ENCODE measurements around the gene HSD11B1. TPM values are rescaled to one million over a fixed set of nuclear protein-coding genes. Genes with fewer than 3 reads are reported as not detected.

The HSD11B1 gene
- total RNA-seq, 1 donor from 2014 or later: 16.9 TPM

GRCh38 chr1:209720826-209721225, 16.2 kb downstream of the HSD11B1 start:
- H3K36me3 ChIP-seq: no peaks in the 10 kb centered on the region
- ATAC-seq (no peak), DNase-seq (no peak)
- intact Hi-C loops (cut with DNase I): no loop called here
- no peak overlapping the region for H3K4me3 ChIP-seq
- H3K9me3 ChIP-seq: no peaks in the 10 kb centered on the region
- no peaks in the 10 kb centered on the region for H3K4me1 ChIP-seq
- H3K27me3 ChIP-seq: no peaks in the 10 kb centered on the region
- H3K27ac ChIP-seq: no peak overlapping the region
- no peak for TF ChIP-seq CTCF (IDR thresholded peaks at IDR 0.05)

- H3K36me3 ChIP-seq: no peaks in the 10 kb centered on the region
- no peak for ATAC-seq
- intact Hi-C loops (cut with DNase I): no loop called here
Measured at GRCh38 chr1:209721323-209721722, 16.7 kb downstream of the HSD11B1 start.

GRCh38 chr1:209723265-209723664, 18.6 kb downstream of the HSD11B1 start:
- Histone ChIP-seq H3K4me1 (no peaks in the 10 kb centered on the region), H3K27me3 (no peaks in the 10 kb centered on the region), H3K27ac (no peak overlapping the region), H3K36me3 (no peaks in the 10 kb centered on the region), H3K9me3 (no peaks in the 10 kb centered on the region), H3K4me3 (no peak overlapping the region)
- ATAC-seq (no peak), DNase-seq (no peak)
- no peak for TF ChIP-seq CTCF (IDR thresholded peaks at IDR 0.05)
- intact Hi-C loops (cut with DNase I): no loop called here

More at GRCh38 chr1:209721323-209721722, 16.7 kb downstream of the HSD11B1 start:
- Histone ChIP-seq H3K4me1 (no peaks in the 10 kb centered on the region), H3K27me3 (no peaks in the 10 kb centered on the region), H3K4me3 (no peak overlapping the region), H3K27ac (no peak overlapping the region), H3K9me3 (no peaks in the 10 kb centered on the region)
- TF ChIP-seq CTCF (IDR thresholded peaks at IDR 0.05): no peak
- no peak for DNase-seq

GRCh38 chr1:209723756-209724693, 19.4 kb downstream of the HSD11B1 start:
- TF ChIP-seq CTCF (IDR thresholded peaks at IDR 0.05): no peak
- Histone ChIP-seq H3K4me1 (no peaks in the 10 kb centered on the region), H3K27me3 (no peaks in the 10 kb centered on the region), H3K36me3 (no peaks in the 10 kb centered on the region), H3K27ac (no peak overlapping the region), H3K4me3 (no peak overlapping the region), H3K9me3 (no peaks in the 10 kb centered on the region)
- no peak for DNase-seq
- ATAC-seq: no peak
- intact Hi-C loops (cut with DNase I): no loop called here

- no peaks in the 10 kb centered on the region for H3K36me3 ChIP-seq
- H3K4me3 ChIP-seq: no peak overlapping the region
- no peak overlapping the region for H3K27ac ChIP-seq
- intact Hi-C loops (cut with DNase I): no loop called here
- no peaks in the 10 kb centered on the region for H3K9me3 ChIP-seq
- no peak for ATAC-seq
- no peak for TF ChIP-seq CTCF (IDR thresholded peaks at IDR 0.05)
- no peaks in the 10 kb centered on the region for H3K27me3 ChIP-seq
- no peak for DNase-seq
- no peaks in the 10 kb centered on the region for H3K4me1 ChIP-seq
Measured at GRCh38 chr1:209727286-209727685, 22.6 kb downstream of the HSD11B1 start.

Data from upper lobe of right lung (tissue), 1 donor.